ENCODE results near the gene UBC.

UBC gene

DNA sequence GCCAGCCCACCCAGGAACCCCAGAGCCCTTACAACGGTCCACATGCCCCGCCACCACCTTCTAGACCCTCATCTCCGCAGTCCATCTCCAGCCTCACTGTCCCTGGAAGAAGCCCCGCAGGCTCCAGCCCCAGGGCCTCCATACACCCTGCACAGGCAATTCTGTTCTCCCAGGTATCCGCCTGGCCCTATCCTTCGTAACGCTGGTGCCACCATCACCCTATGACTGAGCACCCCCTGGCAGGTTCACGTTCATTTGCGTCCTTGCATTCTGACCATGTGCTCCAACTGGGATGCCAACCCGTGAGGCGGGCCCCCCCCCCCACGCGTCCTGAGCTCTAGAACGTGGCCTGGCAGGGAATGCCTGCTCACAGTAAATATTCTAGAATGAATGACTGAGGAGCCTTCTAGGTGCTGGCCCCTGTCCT lies 50.1 kb downstream of the UBC start:
- DNase-seq (ENCODE audit: low spot score): no peak

- DNase-seq (ENCODE audit: low spot score): peak; percentile 79
These were observed 50.8 kb downstream of the UBC start, which contains the start of gene SCARB1 for GRCh38 chr12:124863416-124864325. SCARB1 (minus strand) TSS chr12:124863864; CDS start chr12:124863720, 144 bp downstream.

DNA sequence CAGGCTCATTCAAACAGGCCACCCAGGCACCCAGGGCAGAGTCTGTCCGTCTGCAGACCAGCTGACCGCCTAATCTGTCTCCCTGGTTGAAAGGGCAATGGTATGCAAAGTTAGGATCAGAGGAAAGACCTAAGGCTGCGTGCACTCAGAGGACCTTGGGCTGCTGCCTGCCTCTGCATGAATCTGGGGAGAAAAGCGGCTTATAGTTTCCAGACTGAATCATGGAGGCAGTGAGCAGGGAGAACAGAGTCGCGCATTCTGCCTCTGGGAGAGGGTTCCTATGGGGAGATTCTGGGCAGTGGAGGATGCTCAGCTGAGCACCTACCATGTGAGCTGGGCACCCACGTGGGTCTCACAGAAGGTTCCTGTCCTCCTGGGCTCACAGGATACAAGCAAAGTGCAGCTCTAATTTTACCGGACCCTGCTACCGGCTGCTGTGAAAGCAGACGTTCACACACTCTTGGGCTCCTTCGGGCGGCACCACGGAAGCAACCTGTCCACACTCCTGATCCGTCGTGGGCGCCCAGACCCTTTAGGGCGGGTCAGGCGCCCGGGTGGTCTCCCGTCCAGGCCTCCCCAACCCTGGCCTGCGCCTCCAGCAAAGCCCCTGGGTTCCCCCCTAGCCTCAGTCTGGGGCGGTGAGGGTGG lies 51.6 kb downstream of the UBC start:
- peak; percentile 23 for DNase-seq (ENCODE audit: low spot score)

DNA sequence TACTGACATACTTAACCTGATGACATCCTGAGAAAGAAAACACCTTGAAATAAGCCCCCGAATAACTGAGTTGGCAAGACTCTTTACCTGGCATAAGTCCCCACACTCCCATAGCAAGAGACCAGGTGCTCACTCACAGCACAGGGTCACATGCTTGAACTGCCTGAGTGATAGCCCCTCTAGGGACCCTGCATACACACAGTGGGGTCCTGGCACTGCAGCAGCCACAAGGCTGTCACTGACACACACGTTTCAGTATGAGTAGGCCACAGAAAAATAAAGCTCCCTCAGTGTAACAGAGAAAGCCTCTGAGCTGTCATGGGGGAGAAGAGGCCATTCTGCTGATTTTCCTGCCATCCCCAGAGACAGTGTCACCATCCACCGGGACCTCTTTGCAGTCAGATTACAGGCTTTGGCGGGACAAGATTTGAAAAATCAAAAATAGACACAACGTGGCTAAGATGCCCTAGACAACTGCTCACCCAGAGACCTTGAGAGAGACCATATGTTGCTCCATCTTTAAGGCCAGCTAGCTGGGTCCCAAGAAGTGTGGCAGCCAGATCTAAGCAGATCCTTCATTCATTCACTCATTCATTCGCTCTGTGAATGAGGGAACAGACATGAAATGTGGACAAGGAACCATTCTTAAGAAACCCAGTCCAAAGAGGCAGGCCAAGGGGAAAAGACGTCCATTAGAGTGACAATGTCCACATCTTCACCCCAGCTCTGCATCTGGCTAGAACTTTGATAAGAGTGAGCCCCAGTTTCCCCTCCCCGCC lies 52.4 kb downstream of the UBC start:
- DNase-seq (ENCODE audit: low spot score): peak; percentile 33

All from activated CD4-positive, alpha-beta T cell treated with anti-CD3 and anti-CD28 coated beads, Interleukin-2, Interleukin-4, amounts not matched to agents 100 ng/mL and 50 ng/mL, durations not matched to agents 16 hours and 8 hours (primary cell).